Right lobe of liver (tissue), 6 donors: Measurements from ENCODE around the gene RIPK1. TPM values are rescaled to one million over a fixed set of nuclear protein-coding genes. Genes with fewer than 3 reads are reported as not detected.
A peak's percentile ranks its signal among the peaks of the same experiment; 100 is the strongest.
"Not testable (repeated sequence)": the region's sequence is repeated elsewhere in the genome, so short reads cannot be mapped to it uniquely, and the experiment has no call there.

Experiments used
- ATAC-seq, 4 donors: fragments of 200-7000 bp; cut with Tn5 transposase; one replicate each; pipeline ENCODE4 v1.9.1; 2020; ENCODE audit warnings: mild to moderate bottlenecking in 4 of 4, moderate library complexity in 4 of 4
- DNase-seq, 3 donors: peaks; one replicate each; pipeline ENCODE4 v3.0.0-alpha.2; 2020
- H3K27ac ChIP-seq, 3 donors: fragments of 200-600 bp; one replicate each; pipeline ENCODE4 v1.8.0; 2022
- H3K27me3 ChIP-seq, 2 donors: fragments of 200-600 bp; one replicate each; pipeline ENCODE4 v1.8.0; 2022
- H3K36me3 ChIP-seq, 4 donors: fragments of 200-600 bp; sonication (generic) in 1 of 4; one replicate each; pipeline versions ENCODE4 v1.5.1 to v1.8.0; 2017 to 2022; ENCODE audit warnings: control low read depth in 1 of 4
- H3K4me1 ChIP-seq, 4 donors: fragments of 200-600 bp; sonication (generic) in 1 of 4; one replicate each; pipeline versions ENCODE4 v1.5.1 to v1.8.0; 2017 to 2022; ENCODE audit warnings: control low read depth in 1 of 4
- H3K4me3 ChIP-seq, 3 donors: fragments of 200-600 bp; one replicate each; pipeline ENCODE4 v1.8.0; 2022
- H3K9me3 ChIP-seq, 4 donors: fragments of 200-600 bp; sonication (generic) in 1 of 4; one replicate each; pipeline versions ENCODE4 v1.5.1 to v1.8.0; 2017 to 2022; ENCODE audit warnings: control low read depth in 1 of 4
- POLR2A ChIP-seq: fragments of 450-650 bp; IDR thresholded peaks from one replicate; pipeline ENCODE4 v1.6.1; 2017; ENCODE audit warnings: antibody characterized with exemption, mild to moderate bottlenecking
- WGBS: methylation state at CpG from one replicate; pipeline ENCODE4 v1.1.6; 2018; ENCODE audit warnings: low coverage, low lambda C conversion rate; ENCODE audit not compliant: insufficient coverage; ENCODE audit errors: missing lambda C conversion rate; 5-methylcytosine and 5-hydroxymethylcytosine counted together
- intact Hi-C, 2 donors: fragments of 100-400 bp; cut with DNase I; formaldehyde crosslinking; loops; one replicate each; pipeline versions ENCODE4 v1.11.2 to v1.14.1; 2022
- long read RNA-seq: library from polyadenylated mRNA; unstranded; transcript quantifications from one replicate; pipeline ENCODE4 v2.0.0, GENCODE V29; 2019
- total RNA-seq, 6 experiments: library from RNA; depleted of rRNA in 2 of 6; stranded (reverse); fragments of >200 nt in 2 of 6; fragmentation: NEBNext Ultra II Directional in 3 of 6; extraction: Animal tissue kit (Norgen Biotek cat#: 25700) in 3 of 6; gene quantifications; one replicate each; pipeline versions ENCODE4 v1.1.0 to v1.2.4, GENCODE V29; 2016 to 2023
- TF ChIP-seq, protein P1 (sequence below), 4 donors: fragments of 200-600 bp in 3 of 4; fragments of 450-650 bp in 1 of 4; IDR thresholded peaks; one replicate each; pipeline versions ENCODE4 v1.5.1 to v1.8.0; 2016 to 2022; ENCODE audit warnings: antibody characterized with exemption in 4 of 4, mild to moderate bottlenecking in 2 of 4
- donor health status: DM: no; HTN: yes; CAD: no.
- donor health status: DM: no; HTN: no; CAD: no.
- donor health status: DM: no; HTN: no; CAD: no.
- donor health status: DM: no; HTN: yes; CAD: no.
- donor health status: DM: no; HTN: yes; CAD: no.

RIPK1 gene
- 10 to 100 TPM; 13.9 to 17.6 (median 16.6) TPM for total RNA-seq
- long read RNA-seq, partial matches to known transcripts: 1 of 2 reads
- long read RNA-seq, other reads (novel, unspliced or antisense): 1 of 2 reads

DNA sequence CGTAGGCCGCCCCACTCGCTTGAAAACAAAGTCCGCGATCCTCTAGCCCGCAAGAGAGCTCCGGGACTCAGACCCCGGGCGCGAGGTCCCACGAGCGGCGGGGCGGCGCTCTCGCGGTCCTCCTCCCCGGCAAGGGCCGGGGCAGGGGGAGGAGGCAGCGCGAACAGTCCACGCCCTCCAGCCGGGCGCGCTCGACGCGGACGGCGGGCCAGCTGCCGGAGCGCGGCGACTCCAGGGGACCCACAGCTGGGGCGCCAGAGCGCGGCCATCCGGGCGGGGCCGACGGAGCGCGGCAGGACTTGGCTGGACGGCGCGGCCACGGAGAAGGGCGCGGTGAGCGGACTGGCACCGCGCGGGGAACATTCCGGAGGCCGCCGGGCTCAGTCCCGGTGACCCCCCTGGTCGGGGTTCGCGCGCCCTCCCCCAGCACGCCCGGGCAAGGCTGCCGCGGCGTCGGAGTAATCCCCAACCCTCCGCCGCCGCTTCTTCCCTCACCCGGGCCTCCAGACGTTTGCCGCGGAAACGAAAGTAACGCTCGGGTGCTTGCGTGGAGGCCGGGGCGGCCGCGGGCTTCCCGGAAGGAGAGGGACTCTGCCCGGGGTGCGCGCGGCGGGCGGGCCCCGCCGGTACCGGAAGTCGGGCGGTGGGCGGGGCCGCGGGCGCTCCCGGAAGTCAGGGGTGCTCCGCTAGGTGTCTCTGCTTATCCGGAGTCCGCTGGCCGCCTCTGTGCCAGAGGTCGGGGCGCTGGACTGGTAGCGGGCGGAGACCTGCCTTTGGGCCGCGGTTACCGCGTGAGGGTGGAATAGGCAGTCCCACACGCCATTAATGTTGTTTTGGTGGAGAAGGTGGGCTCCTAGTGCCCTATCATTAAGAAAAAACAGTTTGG is at the start of gene RIPK1:
Gene RIPK1, plus strand, starts transcription at position 166 of the 886 bp plus-strand sequence. CDS start 8,330 bp downstream, outside the sequence.
- 1% methylated on average over 16 of the region's 112 CpGs for WGBS
- peak; percentile 96 for TF ChIP-seq POLR2A
- TF ChIP-seq, protein P1, sequence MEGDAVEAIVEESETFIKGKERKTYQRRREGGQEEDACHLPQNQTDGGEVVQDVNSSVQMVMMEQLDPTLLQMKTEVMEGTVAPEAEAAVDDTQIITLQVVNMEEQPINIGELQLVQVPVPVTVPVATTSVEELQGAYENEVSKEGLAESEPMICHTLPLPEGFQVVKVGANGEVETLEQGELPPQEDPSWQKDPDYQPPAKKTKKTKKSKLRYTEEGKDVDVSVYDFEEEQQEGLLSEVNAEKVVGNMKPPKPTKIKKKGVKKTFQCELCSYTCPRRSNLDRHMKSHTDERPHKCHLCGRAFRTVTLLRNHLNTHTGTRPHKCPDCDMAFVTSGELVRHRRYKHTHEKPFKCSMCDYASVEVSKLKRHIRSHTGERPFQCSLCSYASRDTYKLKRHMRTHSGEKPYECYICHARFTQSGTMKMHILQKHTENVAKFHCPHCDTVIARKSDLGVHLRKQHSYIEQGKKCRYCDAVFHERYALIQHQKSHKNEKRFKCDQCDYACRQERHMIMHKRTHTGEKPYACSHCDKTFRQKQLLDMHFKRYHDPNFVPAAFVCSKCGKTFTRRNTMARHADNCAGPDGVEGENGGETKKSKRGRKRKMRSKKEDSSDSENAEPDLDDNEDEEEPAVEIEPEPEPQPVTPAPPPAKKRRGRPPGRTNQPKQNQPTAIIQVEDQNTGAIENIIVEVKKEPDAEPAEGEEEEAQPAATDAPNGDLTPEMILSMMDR (IDR thresholded peaks at IDR 0.05): peak in 3 of 4 donors; percentile 32 to 57 (median 40)

DNA sequence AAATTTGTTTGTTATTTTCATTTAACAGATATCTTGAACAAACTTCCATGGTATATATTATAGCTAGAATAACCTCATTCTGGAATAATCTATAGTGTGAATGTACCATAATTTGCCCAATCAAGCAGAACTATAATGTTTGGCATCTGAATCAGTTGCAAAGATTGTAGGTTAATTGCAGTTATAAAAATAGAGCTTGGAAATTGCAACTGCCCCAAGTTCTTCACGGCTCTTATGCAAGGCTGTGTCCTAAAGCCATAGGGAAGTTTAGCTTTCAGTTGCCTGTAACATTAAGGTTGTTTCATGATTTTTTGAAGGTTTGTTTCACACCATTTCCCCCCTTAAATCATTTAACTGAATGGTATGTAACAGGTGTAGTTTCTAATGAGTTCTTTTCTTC is 49.2 kb upstream of the RIPK1 start:
- H3K27me3 ChIP-seq: no peaks in the 10 kb centered on the region
- H3K9me3 ChIP-seq: no peaks in the 10 kb centered on the region
- H3K4me3 ChIP-seq: no peak overlapping the region
- WGBS: 54% methylated on average over 1 of the region's 1 CpG
- H3K36me3 ChIP-seq: peaks cover 0 to 61% (median 13%) of the 10 kb centered on the region in 4 donors
- no peak for TF ChIP-seq POLR2A
- TF ChIP-seq, protein P1 (IDR thresholded peaks at IDR 0.05): no peak
- no peak for ATAC-seq
- H3K27ac ChIP-seq: no peak overlapping the region
- peaks cover 0 to 9% (median 0%) of the 10 kb centered on the region in 4 donors for H3K4me1 ChIP-seq
- DNase-seq: no peak
- intact Hi-C loops: no loop called here

More for the DNA sequence above, at the start of gene RIPK1:
- Histone ChIP-seq H3K9me3 (no peaks in the 10 kb centered on the region), H3K4me3 (peak within 1 kb of the TSS; percentile 73 to 99 (median 83)), H3K4me1 (peaks cover 0 to 22% (median 8%) of the 10 kb centered on the region in 4 donors), H3K36me3 (no peaks in the 10 kb centered on the region), H3K27ac (peak within 1 kb of the TSS; percentile 98 to 99 (median 98)), H3K27me3 (no peaks in the 10 kb centered on the region)
- intact Hi-C loops: no loop called here
- peak; percentile 85 to 90 (median 88) for ATAC-seq
- DNase-seq: peak; percentile 97 to 98 (median 97)

DNA sequence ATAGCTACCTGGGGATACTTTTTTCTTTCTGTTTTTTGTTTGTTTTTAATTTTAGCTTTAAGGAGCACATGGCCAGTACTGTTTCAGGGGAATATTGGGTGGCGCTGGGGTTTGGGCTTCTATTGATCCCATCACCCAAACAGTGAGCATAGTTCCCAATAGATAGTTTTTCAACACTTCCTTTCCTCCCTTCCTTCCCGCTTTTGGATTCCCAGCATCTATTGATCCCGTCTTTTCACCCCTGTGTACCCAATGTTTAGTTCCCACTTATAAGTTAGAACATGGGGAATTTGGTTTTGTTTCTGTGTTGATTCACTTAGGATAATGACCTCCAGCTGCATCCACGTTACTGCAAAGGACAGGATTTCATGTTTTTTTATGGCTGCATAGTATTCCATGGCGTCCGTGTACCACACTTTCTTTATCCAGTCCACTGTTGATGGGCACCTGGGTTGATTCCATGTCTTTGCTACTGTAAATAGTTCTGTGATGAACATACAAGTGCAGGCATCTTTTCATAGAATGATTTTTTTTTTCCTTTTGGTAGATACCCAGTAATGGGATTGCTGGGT is 48.5 kb upstream of the RIPK1 start:
- TF ChIP-seq, protein P1 (IDR thresholded peaks at IDR 0.05): no peak
- no peak for TF ChIP-seq POLR2A
- intact Hi-C loops: no loop called here
- H3K9me3 ChIP-seq: no peaks in the 10 kb centered on the region
- no peak overlapping the region for H3K4me3 ChIP-seq
- H3K36me3 ChIP-seq: peaks cover 0 to 54% (median 10%) of the 10 kb centered on the region in 4 donors
- 81% methylated on average over 6 of the region's 6 CpGs for WGBS
- H3K27ac ChIP-seq: no peak overlapping the region
- no peak for DNase-seq
- ATAC-seq: no peak
- H3K27me3 ChIP-seq: no peaks in the 10 kb centered on the region
- H3K4me1 ChIP-seq: peaks cover 0 to 16% (median 3%) of the 10 kb centered on the region in 4 donors

DNA sequence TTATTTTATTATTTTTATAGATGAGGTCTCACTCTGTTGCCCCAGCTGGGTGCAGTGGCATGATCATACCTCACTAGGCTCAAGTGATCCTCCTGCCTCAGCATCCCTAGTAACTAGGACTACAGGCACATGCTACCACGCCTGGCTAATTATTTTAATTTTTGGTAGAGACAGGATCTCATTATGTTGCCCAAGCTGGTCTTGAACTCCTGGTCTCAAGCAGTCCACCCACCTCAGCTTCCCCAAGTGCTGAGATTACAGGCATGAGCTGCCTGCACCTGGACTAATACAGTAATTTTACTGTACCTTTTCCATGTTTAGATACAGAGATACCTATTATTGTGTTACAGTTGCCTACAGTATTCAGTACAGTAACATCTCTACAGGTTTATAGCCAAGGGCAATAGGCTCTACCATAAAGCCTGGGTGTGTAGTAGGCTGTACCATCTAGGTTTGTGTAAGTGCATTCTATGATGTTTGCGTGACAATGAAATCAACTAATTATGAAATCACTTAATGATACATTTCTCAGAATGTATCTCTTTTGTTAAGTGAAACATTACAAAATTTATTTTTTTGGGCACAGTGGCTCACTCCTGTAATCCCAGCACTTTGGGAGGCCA is 47.2 kb upstream of the RIPK1 start:
- H3K36me3 ChIP-seq: peaks cover 0 to 44% (median 7%) of the 10 kb centered on the region in 4 donors
- intact Hi-C loops, H3K27ac ChIP-seq, DNase-seq, H3K27me3 ChIP-seq, H3K4me3 ChIP-seq, H3K9me3 ChIP-seq, ATAC-seq: not testable (repeated sequence)
- 90% methylated on average over 2 of the region's 2 CpGs for WGBS
- H3K4me1 ChIP-seq: peaks cover 0 to 27% (median 3%) of the 10 kb centered on the region in 4 donors
